PC-9 (cell line): Measurements from ENCODE around the gene CDK11B. TPM values are rescaled to one million over a fixed set of nuclear protein-coding genes. Genes with fewer than 3 reads are reported as not detected.
"Not testable (repeated sequence)": the region's sequence is repeated elsewhere in the genome, so short reads cannot be mapped to it uniquely, and the experiment has no call there.

Experiments used
- BruUV-seq: library from RNA; stranded (reverse); fragments of 400-500 nt; replicated peaks from 2 replicates; lab custom pipeline; 2021; lab: Mats Ljungman, UMichigan
- CTCF ChIA-PET: fragments of 300-600 bp; sonication (Branson Sonifier 250); formaldehyde crosslinking; loops from one replicate; lab custom pipeline; 2022; ENCODE audit warnings: antibody characterized with exemption; lab: Charles Lee
- POLR2A ChIA-PET: fragments of 300-600 bp; sonication (Branson Sonifier 250); formaldehyde crosslinking; loops from one replicate; lab custom pipeline; 2022; ENCODE audit warnings: antibody characterized with exemption; ENCODE audit not compliant: unreplicated experiment; lab: Charles Lee
- DNase-seq, 2 experiments: peaks; one replicate each; pipeline versions ENCODE4 v3.0.0 to v3.0.0-alpha.2; 2015 to 2022; ENCODE audit warnings: mixed read lengths in 1 of 2
- H2AFZ ChIP-seq: fragments of 200-600 bp; sonication (generic); 2 replicates; pipeline ENCODE4 v1.8.1; 2017; ENCODE audit warnings: antibody characterized with exemption
- H3F3A ChIP-seq: fragments of 200-600 bp; sonication (generic); 2 replicates; pipeline ENCODE4 v1.8.1; 2017; ENCODE audit warnings: antibody characterized with exemption, mild to moderate bottlenecking, low read depth; ENCODE audit not compliant: insufficient read depth
- H3K27ac ChIP-seq: fragments of 200-600 bp; sonication (generic); 2 replicates; pipeline ENCODE4 v1.6.1; 2016; ENCODE audit warnings: mixed run types
- H3K27me3 ChIP-seq: fragments of 200-600 bp; sonication (generic); 2 replicates; pipeline ENCODE4 v1.6.1; 2016; ENCODE audit warnings: low read depth, mixed run types; ENCODE audit not compliant: insufficient read depth
- H3K36me3 ChIP-seq: fragments of 200-600 bp; sonication (generic); 2 replicates; pipeline ENCODE4 v1.6.1; 2016; ENCODE audit warnings: low read depth, mixed run types
- H3K4me1 ChIP-seq: fragments of 200-600 bp; sonication (generic); replicated peaks from 2 replicates; pipeline ENCODE4 v1.6.1; 2016; ENCODE audit warnings: mixed run types; ENCODE audit not compliant: insufficient read depth
- H3K4me2 ChIP-seq: fragments of 200-600 bp; sonication (generic); 2 replicates; pipeline ENCODE4 v1.6.1; 2017; ENCODE audit warnings: mixed run types
- H3K4me3 ChIP-seq: fragments of 200-600 bp; sonication (generic); 2 replicates; pipeline ENCODE4 v1.6.1; 2016; ENCODE audit warnings: mixed run types
- H3K79me2 ChIP-seq: fragments of 200-600 bp; sonication (generic); 2 replicates; pipeline ENCODE4 v1.6.1; 2017; ENCODE audit warnings: low read depth, mixed run types
- H3K9me2 ChIP-seq: fragments of 200-600 bp; sonication (generic); 2 replicates; pipeline ENCODE4 v1.8.1; 2017; ENCODE audit warnings: mild to moderate bottlenecking; ENCODE audit not compliant: insufficient read depth
- H3K9me3 ChIP-seq: fragments of 200-600 bp; sonication (generic); 2 replicates; pipeline ENCODE4 v1.8.1; 2016; ENCODE audit warnings: low read depth; ENCODE audit not compliant: insufficient read depth
- H4K20me1 ChIP-seq: fragments of 200-600 bp; sonication (generic); 2 replicates; pipeline ENCODE4 v1.8.1; 2017; ENCODE audit not compliant: insufficient read depth
- EZH2 ChIP-seq: fragments of 200-600 bp; sonication (generic); IDR thresholded peaks from 2 replicates; pipeline ENCODE4 v1.8.0; 2017; ENCODE audit warnings: antibody characterized with exemption, low read depth
- intact Hi-C: fragments of 100-400 bp; cut with micrococcal nuclease; formaldehyde crosslinking; loops from one replicate; pipeline ENCODE4 v1.10.0; 2022; ENCODE audit not compliant: unreplicated experiment
- total RNA-seq: library from RNA; stranded (reverse); gene quantifications from 2 replicates; pipeline ENCODE4 v1.2.3, GENCODE V29; 2021
- TF ChIP-seq, protein P1 (sequence below): fragments of 200-600 bp; sonication (generic); conservative IDR thresholded peaks from 2 replicates; pipeline ENCODE4 v1.6.1; 2017; ENCODE audit warnings: mixed run types, antibody characterized with exemption, mild to moderate bottlenecking, moderate library complexity

The CDK11B gene
- total RNA-seq, 1 experiment from 2014 or later, result 21.2 TPM

DNA sequence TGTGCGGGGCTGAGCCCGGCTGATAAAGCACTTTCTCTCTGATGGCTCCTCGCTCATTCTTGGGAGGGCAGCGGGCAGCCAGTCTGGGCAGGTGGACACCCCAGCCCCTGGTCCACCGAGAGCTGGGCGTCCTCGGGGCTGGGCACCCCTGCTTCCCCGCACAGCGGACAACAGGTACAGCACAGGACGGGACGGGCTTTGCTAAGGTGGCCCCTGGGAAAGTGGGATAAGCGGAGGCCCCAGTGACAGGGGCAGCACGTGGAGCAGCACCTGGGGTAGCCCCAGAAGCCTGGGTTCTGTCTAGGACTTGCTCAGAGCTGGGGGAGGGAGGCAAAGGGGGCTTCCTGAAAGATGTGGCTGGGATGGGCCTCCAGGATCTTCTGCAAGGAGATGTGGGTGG, 24.2 kb downstream of the CDK11B start:
- CTCF ChIA-PET, H2AFZ ChIP-seq, intact Hi-C loops, H3K9me3 ChIP-seq, H3K4me2 ChIP-seq, DNase-seq, H3F3A ChIP-seq, H4K20me1 ChIP-seq, H3K27me3 ChIP-seq, H3K4me1 ChIP-seq, H3K36me3 ChIP-seq, H3K4me3 ChIP-seq, BruUV-seq, POLR2A ChIA-PET, H3K9me2 ChIP-seq, H3K27ac ChIP-seq, H3K79me2 ChIP-seq: not testable (repeated sequence)

DNA sequence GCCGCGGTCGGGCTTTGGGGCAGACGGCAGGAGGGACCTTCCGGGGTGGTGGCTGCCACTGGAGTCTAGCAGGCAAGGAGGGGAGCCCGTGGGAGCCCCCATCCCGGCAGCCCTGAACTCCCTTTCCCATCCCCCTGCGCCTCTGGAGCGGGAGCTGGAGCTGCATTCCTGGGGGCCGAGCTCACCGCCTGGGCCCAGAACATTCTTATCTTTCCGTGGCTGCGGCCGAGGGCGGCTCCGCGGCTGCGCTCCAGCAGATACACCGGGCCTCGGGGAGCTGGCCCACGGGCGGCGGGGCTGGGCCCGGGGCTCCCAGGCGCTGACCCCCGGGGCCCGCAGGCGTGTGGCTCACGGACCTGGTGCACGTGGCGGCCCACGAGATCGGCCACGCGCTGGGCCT, 25.4 kb downstream of the CDK11B start:
- H3K27me3 ChIP-seq, intact Hi-C loops, H2AFZ ChIP-seq, DNase-seq, H3K4me1 ChIP-seq, BruUV-seq, H3K36me3 ChIP-seq, CTCF ChIA-PET, H3K79me2 ChIP-seq, POLR2A ChIA-PET, H4K20me1 ChIP-seq, H3K9me3 ChIP-seq, H3F3A ChIP-seq, H3K4me3 ChIP-seq, H3K27ac ChIP-seq, H3K4me2 ChIP-seq, H3K9me2 ChIP-seq: not testable (repeated sequence)

DNA sequence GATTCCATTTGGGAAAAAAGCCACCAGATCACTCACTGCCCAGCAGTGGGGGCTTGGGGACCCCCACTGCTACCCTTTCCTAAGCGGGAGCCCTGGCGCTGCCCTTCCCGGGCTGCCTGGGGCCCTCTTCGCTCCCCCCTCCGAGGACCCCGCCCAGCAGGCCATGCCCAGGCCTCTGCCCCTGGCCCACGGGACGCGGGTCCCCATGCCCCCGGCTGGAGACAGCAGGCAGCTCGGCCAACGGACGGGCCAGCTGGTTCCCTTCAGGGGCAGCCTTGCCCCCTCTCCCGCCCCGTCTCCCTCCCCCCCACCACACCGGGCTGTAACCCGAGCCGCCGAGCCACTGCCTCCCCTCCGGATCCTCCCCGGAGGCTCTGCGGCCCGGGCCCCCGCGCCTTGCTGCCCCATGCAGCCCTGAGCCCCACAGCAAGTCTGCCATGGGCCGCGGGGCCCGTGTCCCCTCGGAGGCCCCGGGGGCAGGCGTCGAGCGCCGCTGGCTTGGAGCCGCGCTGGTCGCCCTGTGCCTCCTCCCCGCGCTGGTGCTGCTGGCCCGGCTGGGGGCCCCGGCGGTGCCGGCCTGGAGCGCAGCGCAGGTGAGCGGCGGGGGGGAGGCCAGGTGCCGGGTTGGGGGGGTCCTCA, 26.9 kb downstream of the CDK11B start, which contains the start of gene MMP23B:
Gene MMP23B, plus strand, starts transcription at position 392 of the 639 bp plus-strand sequence. Its CDS starts 46 bp downstream, at position 438.
- Histone ChIP-seq H4K20me1 (no peaks in the 10 kb centered on the region), H3K4me1 (no peaks in the 10 kb centered on the region), H3K4me3 (no peak within 1 kb of the TSS), H3K27ac (no peak within 1 kb of the TSS), H2AFZ (no peak within 1 kb of the TSS), H3K36me3 (no peaks in the 10 kb centered on the region), H3K4me2 (no peak within 1 kb of the TSS), H3K9me2 (no peaks in the 10 kb centered on the region), H3F3A (no peaks in the 10 kb centered on the region), H3K9me3 (no peaks in the 10 kb centered on the region), H3K27me3 (no peaks in the 10 kb centered on the region), H3K79me2 (no peaks in the 10 kb centered on the region)
- intact Hi-C loops, result no loop called here
- ChIA-PET POLR2A (no interaction called here), CTCF (no interaction called here)
- no TSS peak for BruUV-seq
- no peak for DNase-seq
- no peak for TF ChIP-seq EZH2
- TF ChIP-seq, protein P1, sequence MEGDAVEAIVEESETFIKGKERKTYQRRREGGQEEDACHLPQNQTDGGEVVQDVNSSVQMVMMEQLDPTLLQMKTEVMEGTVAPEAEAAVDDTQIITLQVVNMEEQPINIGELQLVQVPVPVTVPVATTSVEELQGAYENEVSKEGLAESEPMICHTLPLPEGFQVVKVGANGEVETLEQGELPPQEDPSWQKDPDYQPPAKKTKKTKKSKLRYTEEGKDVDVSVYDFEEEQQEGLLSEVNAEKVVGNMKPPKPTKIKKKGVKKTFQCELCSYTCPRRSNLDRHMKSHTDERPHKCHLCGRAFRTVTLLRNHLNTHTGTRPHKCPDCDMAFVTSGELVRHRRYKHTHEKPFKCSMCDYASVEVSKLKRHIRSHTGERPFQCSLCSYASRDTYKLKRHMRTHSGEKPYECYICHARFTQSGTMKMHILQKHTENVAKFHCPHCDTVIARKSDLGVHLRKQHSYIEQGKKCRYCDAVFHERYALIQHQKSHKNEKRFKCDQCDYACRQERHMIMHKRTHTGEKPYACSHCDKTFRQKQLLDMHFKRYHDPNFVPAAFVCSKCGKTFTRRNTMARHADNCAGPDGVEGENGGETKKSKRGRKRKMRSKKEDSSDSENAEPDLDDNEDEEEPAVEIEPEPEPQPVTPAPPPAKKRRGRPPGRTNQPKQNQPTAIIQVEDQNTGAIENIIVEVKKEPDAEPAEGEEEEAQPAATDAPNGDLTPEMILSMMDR, result no peak

DNA sequence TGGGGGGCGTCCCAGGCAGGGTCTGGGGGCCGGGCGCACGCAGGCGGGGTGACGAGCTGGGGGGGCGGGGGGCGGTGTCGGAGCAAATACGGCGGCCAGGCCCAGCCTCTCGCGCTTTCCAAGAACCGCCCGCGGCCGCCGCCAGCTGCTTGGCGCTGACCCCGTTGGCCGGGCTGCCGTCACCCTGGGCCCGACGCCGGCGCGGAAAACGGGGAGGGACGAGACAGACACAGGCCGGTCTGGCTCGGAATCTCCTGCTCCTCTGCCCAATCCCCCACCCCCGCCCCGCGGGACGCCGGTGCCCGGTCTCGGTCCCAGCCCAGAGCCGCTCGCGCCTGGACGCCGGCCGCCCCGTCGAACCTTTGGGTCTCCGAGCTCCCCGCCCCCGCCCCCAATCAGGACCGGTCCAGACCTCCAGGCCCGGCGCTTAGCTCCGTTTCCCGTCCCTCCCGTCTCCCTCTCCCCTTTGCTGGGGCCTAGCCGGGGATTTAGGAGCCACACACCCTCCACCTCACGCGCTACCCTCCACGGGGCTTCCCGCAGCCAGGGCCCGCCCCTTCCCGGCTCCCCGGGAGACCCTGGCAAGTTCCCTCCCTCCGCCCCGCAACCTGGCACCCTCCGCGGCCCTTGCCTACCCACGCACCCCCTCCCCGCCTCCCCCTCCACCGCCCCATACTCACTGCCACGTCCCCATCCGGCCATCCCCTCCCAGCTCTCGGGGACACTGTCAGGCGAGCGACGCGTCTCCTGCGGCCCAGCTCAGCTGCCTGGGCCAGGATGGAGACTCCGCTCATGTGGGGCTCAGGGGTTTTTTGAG, 27.6 kb downstream of the CDK11B start:
- ChIA-PET POLR2A (no interaction called here), CTCF (no interaction called here)
- no peak overlapping the region for H3K27ac ChIP-seq

More for the DNA sequence above, 27.6 kb downstream of the CDK11B start:
- Histone ChIP-seq H3K79me2 (no peaks in the 10 kb centered on the region), H3K9me3 (no peaks in the 10 kb centered on the region), H3K4me2 (no peak overlapping the region), H3K27me3 (no peaks in the 10 kb centered on the region), H2AFZ (no peak overlapping the region), H3K9me2 (no peaks in the 10 kb centered on the region), H3F3A (no peaks in the 10 kb centered on the region), H4K20me1 (no peaks in the 10 kb centered on the region), H3K4me3 (no peak overlapping the region), H3K36me3 (no peaks in the 10 kb centered on the region), H3K4me1 (no peaks in the 10 kb centered on the region)
- no TSS peak for BruUV-seq
- no peak for DNase-seq
- intact Hi-C loops, result no loop called here
- TF ChIP-seq EZH2, result no peak
- TF ChIP-seq, protein P1, result no peak
